Smooth muscle cell (in vitro differentiated cells): ENCODE measurements around the gene INF2. TPM values are rescaled to one million over a fixed set of nuclear protein-coding genes. Genes with fewer than 3 reads are reported as not detected.

Experiments used
- DNase-seq: peaks from one replicate; lab custom pipeline; 2025; ENCODE audit not compliant: unreplicated experiment; lab: John Stamatoyannopoulos, UW
- H2AFZ ChIP-seq: fragments of 200-600 bp; sonication (generic); 2 replicates; pipeline ENCODE4 v1.6.0; 2016; ENCODE audit warnings: antibody characterized with exemption, low read depth, mild to moderate bottlenecking
- H3F3A ChIP-seq: fragments of 200-600 bp; sonication (generic); 2 replicates; pipeline ENCODE4 v1.6.0; 2017; ENCODE audit warnings: antibody characterized with exemption, low read depth
- H3K27ac ChIP-seq: fragments of 200-600 bp; sonication (generic); 2 replicates; pipeline ENCODE4 v1.5.1; 2016; ENCODE audit warnings: low read depth, mild to moderate bottlenecking
- H3K27me3 ChIP-seq: fragments of 200-600 bp; sonication (generic); 2 replicates; pipeline ENCODE4 v1.6.1; 2016; ENCODE audit warnings: low read depth, mild to moderate bottlenecking
- H3K36me3 ChIP-seq: fragments of 200-600 bp; sonication (generic); 2 replicates; pipeline ENCODE4 v1.5.1; 2016; ENCODE audit warnings: low read depth
- H3K4me1 ChIP-seq: fragments of 200-600 bp; sonication (generic); 2 replicates; pipeline ENCODE4 v1.5.1; 2016; ENCODE audit warnings: low read depth
- H3K4me2 ChIP-seq: fragments of 200-600 bp; sonication (generic); 2 replicates; pipeline ENCODE4 v1.6.0; 2016; ENCODE audit warnings: mild to moderate bottlenecking
- H3K4me3 ChIP-seq: fragments of 200-600 bp; sonication (generic); 2 replicates; pipeline ENCODE4 v1.5.1; 2016; ENCODE audit warnings: mild to moderate bottlenecking
- H3K79me2 ChIP-seq: fragments of 200-600 bp; sonication (generic); 2 replicates; pipeline ENCODE4 v1.6.0; 2016; ENCODE audit warnings: low read depth, mild to moderate bottlenecking
- H3K9ac ChIP-seq: fragments of 200-600 bp; sonication (generic); 2 replicates; pipeline ENCODE4 v1.6.0; 2016; ENCODE audit warnings: low read depth
- H3K9me3 ChIP-seq: fragments of 200-600 bp; sonication (generic); replicated peaks from 2 replicates; pipeline ENCODE4 v1.5.1; 2016; ENCODE audit warnings: low read depth
- H4K20me1 ChIP-seq: fragments of 200-600 bp; sonication (generic); 2 replicates; pipeline ENCODE4 v1.6.0; 2016; ENCODE audit warnings: low read depth
- WGBS: methylation state at CpG from one replicate; pipeline ENCODE4 v1.1.7; 2016; ENCODE audit warnings: low lambda C conversion rate; 5-methylcytosine and 5-hydroxymethylcytosine counted together
- polyA plus RNA-seq: library from polyadenylated mRNA; unstranded; fragments of >200 nt; fragmentation: Nextera tagmentation; extraction: Ambion mirVana; gene quantifications from 2 replicates; pipeline ENCODE4 v1.2.1, GENCODE V29; 2016
- total RNA-seq: library from RNA; depleted of rRNA; stranded (reverse); fragments of >200 nt; gene quantifications from 2 replicates; pipeline ENCODE4 v1.2.3, GENCODE V29; 2014
- TF ChIP-seq, protein P1 (sequence below): fragments of 200-600 bp; sonication (generic); IDR thresholded peaks from 2 replicates; pipeline ENCODE4 v1.5.1; 2017; ENCODE audit warnings: borderline replicate concordance, mild to moderate bottlenecking, antibody characterized with exemption; ENCODE audit not compliant: insufficient read depth, poor library complexity, severe bottlenecking

Gene INF2
- total and polyA plus RNA-seq, 2 experiments from 2014 or later, result 19.9 to 29.8 TPM

DNA sequence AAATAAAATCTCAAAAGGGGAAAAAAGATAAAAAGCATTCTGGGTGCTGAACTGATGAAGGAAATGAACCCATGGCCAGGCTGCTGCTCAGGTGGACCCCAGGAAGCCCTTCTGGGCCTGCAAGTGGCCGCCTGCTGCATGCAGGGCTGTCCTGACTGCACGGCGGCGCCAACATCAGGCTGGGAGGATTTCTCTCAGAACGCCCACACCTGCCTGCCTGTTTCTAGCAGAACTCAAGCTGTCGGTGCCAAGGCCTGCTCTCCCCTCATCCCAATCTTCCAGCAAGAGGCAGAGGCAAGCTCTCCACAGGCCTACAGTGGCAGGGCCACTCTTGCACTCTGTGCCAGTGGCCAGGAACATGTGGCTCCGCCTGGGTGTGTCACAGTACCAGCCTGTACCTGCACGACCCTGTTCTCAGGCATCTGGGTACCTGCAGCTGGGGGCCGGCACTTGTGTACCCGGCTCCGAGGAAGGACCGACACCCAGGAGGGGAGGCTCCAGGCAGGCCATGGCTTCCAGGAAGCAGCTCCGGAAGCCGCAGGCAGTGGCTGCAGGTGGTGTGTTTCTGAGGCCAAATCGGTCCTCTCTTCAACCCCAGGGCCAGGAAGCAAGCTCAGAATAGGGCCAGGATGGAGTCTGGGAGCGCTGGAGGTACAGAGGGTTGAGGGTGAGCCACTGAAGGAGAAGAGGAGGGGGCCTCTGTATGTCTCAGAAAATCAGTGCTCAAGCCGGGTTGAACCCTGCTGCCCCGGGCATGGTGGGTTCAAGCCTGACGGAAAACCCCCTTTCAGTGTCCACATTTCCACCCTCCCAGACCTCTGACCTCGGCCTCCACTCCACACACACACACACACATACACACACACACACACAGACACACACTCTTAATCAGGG lies 2.5 kb upstream of the INF2 start:
- H3K27me3 ChIP-seq, result no peaks in the 10 kb centered on the region
- H3K36me3 ChIP-seq, result no peaks in the 10 kb centered on the region
- 90% methylated on average over 20 of the region's 20 CpGs for WGBS
- H3K9me3 ChIP-seq, result no peaks in the 10 kb centered on the region
- H4K20me1 ChIP-seq, result peaks cover 18% of the 10 kb centered on the region
- peaks cover 24% of the 10 kb centered on the region for H3K79me2 ChIP-seq
- H3K9ac ChIP-seq, result no peak overlapping the region
- H3K27ac ChIP-seq, result no peak overlapping the region
- TF ChIP-seq, protein P1, sequence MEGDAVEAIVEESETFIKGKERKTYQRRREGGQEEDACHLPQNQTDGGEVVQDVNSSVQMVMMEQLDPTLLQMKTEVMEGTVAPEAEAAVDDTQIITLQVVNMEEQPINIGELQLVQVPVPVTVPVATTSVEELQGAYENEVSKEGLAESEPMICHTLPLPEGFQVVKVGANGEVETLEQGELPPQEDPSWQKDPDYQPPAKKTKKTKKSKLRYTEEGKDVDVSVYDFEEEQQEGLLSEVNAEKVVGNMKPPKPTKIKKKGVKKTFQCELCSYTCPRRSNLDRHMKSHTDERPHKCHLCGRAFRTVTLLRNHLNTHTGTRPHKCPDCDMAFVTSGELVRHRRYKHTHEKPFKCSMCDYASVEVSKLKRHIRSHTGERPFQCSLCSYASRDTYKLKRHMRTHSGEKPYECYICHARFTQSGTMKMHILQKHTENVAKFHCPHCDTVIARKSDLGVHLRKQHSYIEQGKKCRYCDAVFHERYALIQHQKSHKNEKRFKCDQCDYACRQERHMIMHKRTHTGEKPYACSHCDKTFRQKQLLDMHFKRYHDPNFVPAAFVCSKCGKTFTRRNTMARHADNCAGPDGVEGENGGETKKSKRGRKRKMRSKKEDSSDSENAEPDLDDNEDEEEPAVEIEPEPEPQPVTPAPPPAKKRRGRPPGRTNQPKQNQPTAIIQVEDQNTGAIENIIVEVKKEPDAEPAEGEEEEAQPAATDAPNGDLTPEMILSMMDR, result no peak
- no peak overlapping the region for H2AFZ ChIP-seq
- peaks cover 33% of the 10 kb centered on the region for H3K4me1 ChIP-seq
- peaks cover 27% of the 10 kb centered on the region for H3F3A ChIP-seq
- no peak overlapping the region for H3K4me3 ChIP-seq
- DNase-seq, result no peak
- H3K4me2 ChIP-seq, result no peak overlapping the region

DNA sequence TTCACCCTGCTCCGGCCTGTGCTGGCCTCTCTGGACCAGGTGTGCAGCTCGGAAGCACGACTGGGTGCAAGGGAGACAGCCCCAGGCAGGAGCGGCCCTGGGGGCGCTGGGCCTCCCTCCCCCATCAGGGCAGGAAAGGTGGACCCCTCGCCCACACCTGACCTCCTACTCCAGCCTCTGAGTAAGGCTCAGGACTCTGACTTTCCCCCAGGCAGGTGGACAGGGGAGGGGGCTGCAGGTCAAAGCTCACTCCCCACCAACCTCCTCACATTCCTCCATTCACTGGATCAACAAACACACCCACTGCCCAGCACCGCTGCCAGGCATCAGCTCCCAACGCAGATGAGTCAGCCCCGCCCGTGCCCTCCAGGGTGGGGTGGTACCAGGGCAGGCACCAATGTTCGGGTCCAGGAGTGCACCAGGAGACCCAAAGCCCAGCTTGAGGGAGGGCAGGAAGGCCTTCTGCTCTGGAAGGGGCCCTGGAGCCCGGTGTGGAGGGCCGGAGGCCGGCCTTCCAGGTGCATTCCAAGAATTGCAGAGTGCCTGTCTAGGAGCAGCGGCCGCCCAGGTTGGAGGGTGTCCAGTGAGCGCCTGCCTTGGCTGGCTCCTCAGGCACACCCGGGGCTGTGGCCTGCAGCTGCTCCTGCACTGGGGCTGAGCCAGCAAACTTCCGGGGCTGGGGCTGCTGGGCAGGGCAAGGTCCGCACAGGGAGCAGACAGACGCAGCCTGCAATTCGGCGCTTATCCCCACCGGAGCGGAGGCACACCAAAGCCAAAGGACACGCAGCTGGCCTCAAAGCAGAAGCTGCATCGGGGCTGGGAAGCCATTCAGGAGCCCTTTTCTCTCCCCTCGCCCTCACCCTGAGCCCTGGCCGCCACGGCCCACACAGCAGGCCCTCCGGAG lies 1.6 kb upstream of the INF2 start:
- H3K9me3 ChIP-seq, result no peaks in the 10 kb centered on the region
- no peak overlapping the region for H2AFZ ChIP-seq
- H3K4me2 ChIP-seq, result peak overlapping the region; percentile 100
- TF ChIP-seq, protein P1, result no peak
- no peak overlapping the region for H3K4me3 ChIP-seq
- 53% methylated on average over 31 of the region's 31 CpGs for WGBS
- peaks cover 23% of the 10 kb centered on the region for H3K4me1 ChIP-seq
- peaks cover 17% of the 10 kb centered on the region for H3F3A ChIP-seq
- peaks cover 28% of the 10 kb centered on the region for H4K20me1 ChIP-seq
- H3K36me3 ChIP-seq, result no peaks in the 10 kb centered on the region
- peaks cover 32% of the 10 kb centered on the region for H3K79me2 ChIP-seq
- no peak overlapping the region for H3K27ac ChIP-seq
- H3K27me3 ChIP-seq, result no peaks in the 10 kb centered on the region
- no peak overlapping the region for H3K9ac ChIP-seq
- no peak for DNase-seq

DNA sequence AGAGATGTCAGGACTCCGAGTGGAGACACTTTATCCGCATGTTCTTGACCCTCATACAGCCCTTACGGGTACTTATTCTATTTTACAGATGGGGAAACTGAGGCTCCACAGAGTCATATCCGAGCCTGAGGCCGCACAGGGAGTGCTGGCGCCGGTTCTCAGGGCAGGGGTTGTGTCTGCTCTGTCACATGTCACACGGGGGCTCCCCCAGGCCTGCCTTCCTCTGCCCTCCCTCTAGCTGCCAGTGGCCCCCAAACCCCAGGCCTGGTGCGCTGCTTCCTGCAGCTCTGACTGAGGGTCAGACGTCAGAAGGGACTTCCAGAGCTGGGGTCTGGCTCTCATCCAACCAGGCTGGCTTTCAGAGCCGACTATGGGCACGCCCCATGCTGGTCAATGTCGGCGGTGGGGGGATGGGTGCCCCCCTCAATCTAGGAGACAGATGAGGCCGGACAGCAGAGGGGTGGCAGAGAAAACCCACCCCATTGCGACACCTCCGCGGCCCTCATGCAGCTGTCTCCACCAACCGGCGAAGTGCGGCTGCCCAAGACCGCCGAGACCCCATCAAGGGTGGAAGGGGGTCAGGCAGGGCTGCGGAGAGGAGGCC lies 811 bp upstream of the INF2 start:
- Histone ChIP-seq H2AFZ (peak overlapping the region; percentile 62), H3K9ac (no peak overlapping the region), H3K36me3 (no peaks in the 10 kb centered on the region), H3K4me2 (peak overlapping the region; percentile 100), H3K4me3 (peak overlapping the region; percentile 88), H3K79me2 (peaks cover 38% of the 10 kb centered on the region), H3K27me3 (no peaks in the 10 kb centered on the region), H3K9me3 (no peaks in the 10 kb centered on the region), H4K20me1 (peaks cover 36% of the 10 kb centered on the region), H3K27ac (peak overlapping the region; percentile 35), H3K4me1 (peaks cover 18% of the 10 kb centered on the region), H3F3A (peaks cover 16% of the 10 kb centered on the region)
- 61% methylated on average over 24 of the region's 24 CpGs for WGBS
- no peak for DNase-seq
- TF ChIP-seq, protein P1, result no peak
